Ishikawa (cell line): Measurements from ENCODE around the gene PCDH1.

ENCODE experiments used
- MAX ChIP-seq: IDR thresholded peaks from 2 replicates; pipeline ENCODE4 v1.6.1; 2012
- NFIC ChIP-seq: IDR thresholded peaks from 2 replicates; pipeline ENCODE4 v1.6.1; 2012
- REST ChIP-seq: IDR thresholded peaks from 2 replicates; pipeline ENCODE4 v1.6.1; 2012; ENCODE audit warnings: low read depth, mild to moderate bottlenecking
- TAF1 ChIP-seq: IDR thresholded peaks from 2 replicates; pipeline ENCODE4 v1.6.1; 2012; ENCODE audit warnings: low read depth, mild to moderate bottlenecking

- TF ChIP-seq REST (no peak), MAX (no peak), TAF1 (no peak), NFIC (no peak)
These were observed 60.6 kb downstream of the PCDH1 start for GRCh38 chr5:141817631-141818030.
